ENCODE data around the gene EOGT. TPM values are rescaled to one million over a fixed set of nuclear protein-coding genes. Genes with fewer than 3 reads are reported as not detected.

The EOGT gene
- total and polyA plus RNA-seq, 10 of the 15 experiments (the other 5 are each of a cell fraction or from before 2014, with no cell fraction given): 3.5 to 16.5 (median 8.3) TPM

- ATAC-seq (no peak), DNase-seq (ENCODE audit: low read depth, low spot score) (no peak), FAIRE-seq (peak; percentile 62)
- no peak overlapping the region for H3K27ac ChIP-seq (ENCODE audit: control insufficient read depth, insufficient read depth)
- no TSS peak for BruUV-seq (replicated peaks)
- RAD21 ChIA-PET (ENCODE audit: unreplicated experiment): no interaction called here
- H4K20me1 ChIP-seq (ENCODE audit: control insufficient read depth, insufficient read depth): no peaks in the 10 kb centered on the region
- peak; percentile 92 for TF ChIP-seq JUNB (IDR thresholded peaks at IDR 0.05)
- TF ChIP-seq IRF4 (IDR thresholded peaks at IDR 0.05; ENCODE audit: low read depth, low read length): peak; percentile 53; the same call in 1 of the 2 replicates
- TF ChIP-seq ZBTB11 (CRISPR knock-in tag; IDR thresholded peaks at IDR 0.05): no peak
- no peak for TF ChIP-seq CEBPB (IDR thresholded peaks at IDR 0.05; ENCODE audit: borderline replicate concordance in 1 of 2, low read depth in 2 of 2, low read length in 2 of 2)
- peak; percentile 48; the same call in 1 of the 2 replicates for TF ChIP-seq ATF2 (IDR thresholded peaks at IDR 0.05; ENCODE audit: low read length)
- peak; percentile 80 for TF ChIP-seq RUNX3 (IDR thresholded peaks at IDR 0.05; ENCODE audit: low read length)
- no peak overlapping the region for H3K4me2 ChIP-seq (ENCODE audit: control insufficient read depth, insufficient read depth)
- in situ Hi-C loops (cut with MboI): no loop called here
- H3K9me3 ChIP-seq (replicated peaks; ENCODE audit: control insufficient read depth, insufficient read depth, low read length): no peaks in the 10 kb centered on the region
- H3K36me3 ChIP-seq (ENCODE audit: control insufficient read depth in 2 of 2, insufficient read depth in 2 of 2, low read length in 1 of 2): peaks cover 0 to 5% of the 10 kb centered on the region in 2 experiments; a peak in 3 of 4 replicates
- H3K9ac ChIP-seq (ENCODE audit: control insufficient read depth, insufficient read depth, low read length): no peak overlapping the region
- intact Hi-C loops (cut with micrococcal nuclease; ENCODE audit: unreplicated experiment): no loop called here
- no peaks in the 10 kb centered on the region for H3K27me3 ChIP-seq (replicated peaks in 1 of 2; ENCODE audit: control insufficient read depth in 2 of 2, insufficient read depth in 2 of 2, low read length in 1 of 2)
- no peaks in the 10 kb centered on the region for H3K4me1 ChIP-seq (ENCODE audit: control insufficient read depth, insufficient read depth, low read length)
- POLR2A ChIA-PET: interaction anchor here (0.6 kb wide), 1 partner anchor 23 kb away, joined by 6 read pairs; no protein-coding TSS in a partner anchor
- H3K79me2 ChIP-seq (ENCODE audit: control insufficient read depth, insufficient read depth, low read length): no peaks in the 10 kb centered on the region
- CTCF ChIA-PET: interaction anchor here (0.7 to 1.1 kb wide), 2 partner anchors 31 to 176 kb away, joined by 3 read pairs; no protein-coding TSS in a partner anchor
- no peak overlapping the region for H3K4me3 ChIP-seq
- SMC1A ChIA-PET (ENCODE audit: uncharacterized antibody, unreplicated experiment): interaction anchor here (1.1 to 1.4 kb wide), 2 partner anchors 12 to 21 kb away, joined by 3 to 4 read pairs; no protein-coding TSS in a partner anchor
- 99% methylated on average over 6 of the region's 6 CpGs for WGBS (ENCODE audit: insufficient coverage, insufficient replicate concordance, low lambda C conversion rate, missing lambda C conversion rate)
- H2AFZ ChIP-seq (ENCODE audit: control insufficient read depth, low read depth, low read length): no peak overlapping the region
Observed at GRCh38 chr3:68986496-68987208, 26.8 kb downstream of the EOGT start.

Measured in GM12878 (cell line).